ENCODE results near the gene CRAT. TPM values are rescaled to one million over a fixed set of nuclear protein-coding genes. Genes with fewer than 3 reads are reported as not detected.

Gene CRAT
- total and polyA plus RNA-seq, 4 donors, result 10.4 to 26.0 (median 16.5) TPM

- ATAC-seq (ENCODE audit: insufficient read depth, low FRiP score), result no peak
- no peak for DNase-seq
- peaks cover 0 to 2% (median 0%) of the 10 kb centered on the region in 5 donors for H3K4me1 ChIP-seq (ENCODE audit: control insufficient read depth in 5 of 5, insufficient read depth in 5 of 5, low read length in 5 of 5)
- H3K4me3 ChIP-seq, result no peak overlapping the region
- H3K9me3 ChIP-seq (ENCODE audit: control insufficient read depth in 4 of 4, insufficient read depth in 3 of 4, low read length in 3 of 4), result no peaks in the 10 kb centered on the region
- H3K27ac ChIP-seq (ENCODE audit: low read depth in 1 of 2, low read length in 1 of 2), result peak overlapping the region in 1 of 2 donors; percentile 52
- H3K27me3 ChIP-seq (ENCODE audit: control insufficient read depth in 3 of 3, insufficient read depth in 3 of 3, low read length in 2 of 3), result no peaks in the 10 kb centered on the region
- no peak overlapping the region for H3K9ac ChIP-seq (ENCODE audit: insufficient read depth in 1 of 2, low read length in 2 of 2)
- peaks cover 3 to 29% (median 12%) of the 10 kb centered on the region in 4 donors for H3K36me3 ChIP-seq (ENCODE audit: control insufficient read depth in 4 of 4, insufficient read depth in 4 of 4, low read length in 4 of 4)
- WGBS, 2 donors, result 80 to 89% methylated on average over 6 of the region's 6 CpGs
- TF ChIP-seq CTCF (IDR thresholded peaks at IDR 0.05; ENCODE audit: control extremely low read depth, extremely low read depth), result no peak
These were observed 57.6 kb downstream of the CRAT start for GRCh38 chr9:129053020-129053419.

GRCh38 chr9:129052592-129052991 is 58.0 kb downstream of the CRAT start:
- no peaks in the 10 kb centered on the region for H3K9me3 ChIP-seq (ENCODE audit: control insufficient read depth in 4 of 4, insufficient read depth in 3 of 4, low read length in 3 of 4)
- 74 to 86% methylated on average over 8 of the region's 8 CpGs for WGBS, 2 donors
- H3K4me1 ChIP-seq (ENCODE audit: control insufficient read depth in 5 of 5, insufficient read depth in 5 of 5, low read length in 5 of 5), result peaks cover 0 to 2% (median 0%) of the 10 kb centered on the region in 5 donors
- no peak overlapping the region for H3K4me3 ChIP-seq
- H3K27ac ChIP-seq (ENCODE audit: low read depth in 1 of 2, low read length in 1 of 2), result peak overlapping the region in 1 of 2 donors; percentile 7
- no peak overlapping the region for H3K9ac ChIP-seq (ENCODE audit: insufficient read depth in 1 of 2, low read length in 2 of 2)
- ATAC-seq (ENCODE audit: insufficient read depth, low FRiP score), result peak; percentile 39
- peak in 2 of 3 donors; percentile 47 to 52 for DNase-seq
- H3K36me3 ChIP-seq (ENCODE audit: control insufficient read depth in 4 of 4, insufficient read depth in 4 of 4, low read length in 4 of 4), result peaks cover 3 to 32% (median 13%) of the 10 kb centered on the region in 4 donors
- H3K27me3 ChIP-seq (ENCODE audit: control insufficient read depth in 3 of 3, insufficient read depth in 3 of 3, low read length in 2 of 3), result no peaks in the 10 kb centered on the region
- TF ChIP-seq CTCF (IDR thresholded peaks at IDR 0.05; ENCODE audit: control extremely low read depth, extremely low read depth), result no peak

Other genes with a start within 250 kb of the CRAT start
- gene KYAT1, start 228.8 kb downstream of the CRAT start, total RNA-seq, result 1 to 10 TPM; 4.6 to 7.7 TPM
- gene KYAT1, start 228.8 kb downstream of the CRAT start, polyA plus RNA-seq, result 1 to 10 TPM; 4.5 to 5.0 TPM
- 10 to 100 TPM; 30.4 to 60.8 TPM for gene LRRC8A, start 228.7 kb downstream of the CRAT start, total RNA-seq
- 10 to 100 TPM; 26.6 to 66.9 TPM for gene LRRC8A, start 228.7 kb downstream of the CRAT start, polyA plus RNA-seq
- 10 to 100 TPM; 25.5 to 66.5 TPM for gene PHYHD1, start 189.8 kb downstream of the CRAT start, total RNA-seq
- gene PHYHD1, start 189.8 kb downstream of the CRAT start, polyA plus RNA-seq, result 10 to 100 TPM; 21.4 to 86.3 TPM
- 10 to 100 TPM; 10.6 to 17.9 TPM for gene DOLK, start 163.2 kb downstream of the CRAT start, total RNA-seq
- 10 to 100 TPM in 1 of 2 donors, 1 to 10 TPM in 1; 9.6 to 19.1 TPM for gene DOLK, start 163.2 kb downstream of the CRAT start, polyA plus RNA-seq
- gene NUP188, start 163.1 kb downstream of the CRAT start, total RNA-seq, result 10 to 100 TPM; 39.3 to 48.5 TPM
- gene NUP188, start 163.1 kb downstream of the CRAT start, polyA plus RNA-seq, result 10 to 100 TPM; 17.0 to 24.9 TPM
- 10 to 100 TPM; 51.3 to 88.9 TPM for gene SH3GLB2, start 82.5 kb downstream of the CRAT start, total RNA-seq
- gene SH3GLB2, start 82.5 kb downstream of the CRAT start, polyA plus RNA-seq, result 100 to 1,000 TPM in 1 of 2 donors, 10 to 100 TPM in 1; 54.5 to 110 TPM
- gene MIGA2, start 74.2 kb downstream of the CRAT start, total RNA-seq, result 10 to 100 TPM; 22.9 to 31.6 TPM
- gene MIGA2, start 74.2 kb downstream of the CRAT start, polyA plus RNA-seq, result 10 to 100 TPM; 18.6 to 19.1 TPM
- 10 to 100 TPM in 1 of 2 donors, 1 to 10 TPM in 1; 7.0 to 17.6 TPM for gene DOLPP1, start 29.7 kb downstream of the CRAT start, total RNA-seq
- gene DOLPP1, start 29.7 kb downstream of the CRAT start, polyA plus RNA-seq, result 10 to 100 TPM in 1 of 2 donors, 1 to 10 TPM in 1; 7.8 to 12.2 TPM
- gene PTPA, start 622 bp upstream of the CRAT start, total RNA-seq, result 100 to 1,000 TPM in 1 of 2 donors, 10 to 100 TPM in 1; 62.5 to 145 TPM
- 100 to 1,000 TPM; 103 to 130 TPM for gene PTPA, start 622 bp upstream of the CRAT start, polyA plus RNA-seq
- gene IER5L, start 67.5 kb upstream of the CRAT start, total RNA-seq, result 10 to 100 TPM; 23.5 to 24.7 TPM
- 10 to 100 TPM; 12.6 to 31.5 TPM for gene IER5L, start 67.5 kb upstream of the CRAT start, polyA plus RNA-seq